GM18870 (cell line): Measurements from ENCODE around the gene GNL2.
"Not testable (repeated sequence)": the region's sequence is repeated elsewhere in the genome, so short reads cannot be mapped to it uniquely, and the experiment has no call there.

Experiments
- ATAC-seq: cut with Tn5 transposase; IDR thresholded peaks from one replicate; pipeline ENCODE4 v1.9.1; 2021; ENCODE audit warnings: moderate library complexity; ENCODE audit not compliant: unreplicated experiment

Gene GNL2

GRCh38 chr1:37560401-37561132, 35.2 kb downstream of the GNL2 start:
- ATAC-seq: no peak

DNA sequence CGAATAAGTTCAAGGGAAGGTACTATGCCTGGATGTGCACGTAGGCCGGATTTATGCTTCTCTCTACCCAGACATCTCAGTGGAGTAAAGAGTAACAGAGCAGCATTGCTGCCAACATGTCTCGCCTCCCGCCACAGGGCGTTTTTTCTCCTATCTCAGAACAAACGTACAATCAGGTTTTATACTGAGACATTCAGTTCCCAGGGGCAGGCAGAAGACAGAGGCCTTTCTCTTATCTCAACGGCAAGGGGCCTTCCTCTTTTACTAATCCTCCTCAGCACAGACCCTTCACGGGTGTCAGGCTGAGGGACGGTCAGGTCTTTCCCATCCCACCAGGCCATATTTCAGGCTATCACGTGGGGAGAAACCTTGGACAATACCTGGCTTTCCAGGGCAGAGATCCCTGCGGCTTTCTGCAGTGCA, 35.8 kb downstream of the GNL2 start:
- not testable (repeated sequence) for ATAC-seq

DNA sequence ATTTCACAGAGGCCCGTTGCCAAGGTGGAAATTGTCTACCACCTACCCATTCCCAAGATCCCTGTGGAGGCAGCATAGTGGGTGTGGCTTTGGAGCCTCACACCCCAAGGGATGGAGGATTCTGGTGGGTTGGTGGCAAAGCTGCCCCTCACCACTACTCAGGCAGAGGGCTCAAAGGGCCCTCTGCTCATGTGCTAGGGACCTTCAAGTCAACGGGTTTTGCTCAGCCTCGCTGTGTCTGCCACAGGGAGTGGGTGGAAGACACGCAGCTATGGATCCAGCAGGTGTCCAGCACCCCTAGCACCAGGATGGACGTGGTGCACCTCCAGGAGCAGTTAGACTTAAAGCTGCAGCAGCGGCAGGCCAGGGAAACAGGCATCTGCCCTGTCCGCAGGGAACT, 36.7 kb downstream of the GNL2 start:
- ATAC-seq: no peak

- no peak for ATAC-seq
Observed at GRCh38 chr1:37558411-37558810, 37.3 kb downstream of the GNL2 start.

DNA sequence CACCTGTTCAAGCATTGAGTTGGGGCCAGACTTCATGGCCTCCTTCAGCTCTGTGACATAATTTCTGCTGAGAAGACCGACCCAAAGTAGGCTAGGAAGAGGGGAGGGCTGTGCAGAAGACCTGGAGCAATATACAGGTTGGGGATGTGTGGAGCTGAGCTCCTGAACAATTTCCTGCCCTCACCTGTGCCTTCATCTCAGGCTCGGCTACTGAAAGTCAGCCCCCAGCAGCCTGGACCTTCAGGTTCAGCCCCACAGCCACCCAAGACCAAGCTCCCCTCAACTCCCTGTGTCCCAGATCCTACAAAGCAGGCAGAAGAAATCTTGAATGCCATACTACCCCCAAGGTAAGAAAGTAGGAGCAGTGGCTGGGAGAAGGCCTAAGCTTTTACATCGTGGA, 38.3 kb downstream of the GNL2 start:
- no peak for ATAC-seq

DNA sequence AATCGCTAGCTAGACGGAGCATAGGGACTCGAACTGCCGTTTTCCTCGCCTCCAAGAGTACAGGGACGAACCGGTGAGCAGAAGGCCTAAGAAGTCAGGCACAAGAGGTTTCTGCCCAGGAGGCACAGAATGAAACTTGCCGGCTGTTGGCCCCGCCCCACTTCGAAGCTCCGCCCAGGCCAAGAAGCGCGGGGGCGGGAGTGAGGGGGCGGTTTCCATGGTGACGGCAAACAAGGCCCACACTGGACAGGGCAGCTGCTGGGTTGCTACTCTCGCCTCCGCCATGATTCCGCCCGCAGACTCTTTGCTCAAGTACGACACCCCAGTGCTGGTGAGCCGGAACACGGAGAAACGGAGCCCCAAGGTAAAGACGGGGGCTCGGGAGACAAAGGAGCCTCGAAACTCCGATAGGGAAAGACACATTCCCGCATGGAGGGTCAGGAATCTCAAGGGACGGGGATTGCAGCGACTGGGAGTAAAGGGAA, 39.0 kb downstream of the GNL2 start, which contains the start of gene DNALI1:
Gene DNALI1 (plus strand): TSS at position 229 of the 485 bp plus-strand sequence. CDS start 55 bp downstream, at position 284.
- no peak for ATAC-seq

DNA sequence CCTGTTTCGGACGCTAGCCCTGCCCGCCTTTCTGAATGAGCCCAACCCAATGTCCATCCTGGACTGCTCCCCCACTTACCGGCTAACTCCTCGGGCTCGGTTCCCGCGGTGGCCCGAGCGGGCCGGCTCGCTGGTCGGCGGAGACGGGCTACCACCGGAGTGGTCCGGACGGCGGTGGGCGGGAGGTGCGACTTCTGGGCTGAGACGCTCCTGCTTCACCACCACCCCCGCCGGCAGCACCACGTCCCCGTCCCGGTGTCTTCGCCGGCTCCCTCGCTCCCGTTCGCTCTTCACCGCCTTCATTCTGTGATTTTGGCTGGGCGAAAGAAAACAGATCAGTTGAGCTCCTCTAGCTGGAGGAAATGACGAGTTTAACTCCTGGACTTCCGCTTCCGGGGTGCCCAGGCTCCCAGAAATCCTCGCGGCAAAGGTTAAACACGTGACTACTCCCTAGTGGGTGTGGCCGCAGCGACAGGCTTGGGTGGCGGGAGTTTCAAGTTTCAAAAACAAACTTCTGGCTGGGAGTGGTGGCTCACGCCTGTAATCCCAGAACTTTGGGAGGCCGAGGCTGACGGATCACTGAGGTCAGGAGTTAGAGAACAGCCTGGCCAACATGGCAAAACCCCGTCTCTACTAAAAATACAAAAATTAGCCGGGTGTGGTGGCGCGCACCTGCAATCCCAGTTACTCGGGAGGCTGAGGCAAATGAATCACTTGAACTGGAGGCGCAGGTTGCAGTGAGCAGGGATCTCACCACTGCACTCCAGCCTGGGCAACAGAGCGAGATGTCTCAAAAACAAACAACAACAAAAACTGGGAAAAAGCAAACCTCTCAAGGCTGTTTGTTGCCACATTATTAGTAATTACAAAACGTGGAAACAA, 41.6 kb downstream of the GNL2 start, which contains the start of gene SNIP1:
Gene SNIP1 (minus strand): TSS at position 367 of the 882 bp plus-strand sequence. CDS start 64 bp downstream, at position 303.
- peak; percentile 79 for ATAC-seq

GRCh38 chr1:37553598-37553926, 42.2 kb downstream of the GNL2 start:
- ATAC-seq: no peak

DNA sequence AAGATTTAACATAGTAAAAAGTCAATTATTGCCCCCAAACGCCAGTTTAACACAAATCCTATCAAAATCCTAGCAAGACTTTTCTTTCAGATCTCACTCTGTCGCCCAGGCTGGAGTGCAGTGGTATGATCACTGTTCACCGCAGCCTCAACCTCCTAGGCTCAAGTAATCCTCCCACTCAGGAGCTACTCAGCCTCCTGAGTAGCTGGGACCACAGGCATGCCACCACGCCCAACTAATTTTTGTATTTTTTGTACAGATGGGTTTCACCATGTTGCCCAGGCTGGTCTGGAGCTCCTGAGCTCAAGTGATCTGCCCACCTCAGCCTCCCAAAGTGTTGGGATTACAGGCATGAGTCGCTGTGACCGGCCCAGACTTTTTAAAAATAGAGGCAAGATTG, 46.4 kb downstream of the GNL2 start:
- ATAC-seq: no peak

- no peak for ATAC-seq
Observed at GRCh38 chr1:37545019-37545418, 50.7 kb downstream of the GNL2 start.

DNA sequence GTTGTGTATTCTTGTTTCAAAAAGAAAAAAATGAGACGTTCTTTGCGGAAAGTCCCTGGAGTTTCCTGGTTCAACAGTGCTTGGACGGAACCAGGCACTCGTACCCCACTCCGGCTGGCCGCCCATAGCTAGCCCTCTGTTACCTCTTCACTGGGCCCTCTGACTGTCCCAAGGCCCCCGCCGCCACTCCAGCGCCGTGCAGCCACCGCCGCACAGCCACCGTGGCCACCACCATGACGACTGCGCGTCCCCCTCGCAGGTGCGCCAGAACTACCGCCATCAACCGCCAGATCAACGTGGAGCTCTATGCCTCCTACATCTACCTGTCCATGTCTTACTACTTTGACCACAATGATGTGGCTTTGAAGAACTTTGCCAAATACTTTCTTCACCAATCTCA, 51.2 kb downstream of the GNL2 start:
- no peak for ATAC-seq

DNA sequence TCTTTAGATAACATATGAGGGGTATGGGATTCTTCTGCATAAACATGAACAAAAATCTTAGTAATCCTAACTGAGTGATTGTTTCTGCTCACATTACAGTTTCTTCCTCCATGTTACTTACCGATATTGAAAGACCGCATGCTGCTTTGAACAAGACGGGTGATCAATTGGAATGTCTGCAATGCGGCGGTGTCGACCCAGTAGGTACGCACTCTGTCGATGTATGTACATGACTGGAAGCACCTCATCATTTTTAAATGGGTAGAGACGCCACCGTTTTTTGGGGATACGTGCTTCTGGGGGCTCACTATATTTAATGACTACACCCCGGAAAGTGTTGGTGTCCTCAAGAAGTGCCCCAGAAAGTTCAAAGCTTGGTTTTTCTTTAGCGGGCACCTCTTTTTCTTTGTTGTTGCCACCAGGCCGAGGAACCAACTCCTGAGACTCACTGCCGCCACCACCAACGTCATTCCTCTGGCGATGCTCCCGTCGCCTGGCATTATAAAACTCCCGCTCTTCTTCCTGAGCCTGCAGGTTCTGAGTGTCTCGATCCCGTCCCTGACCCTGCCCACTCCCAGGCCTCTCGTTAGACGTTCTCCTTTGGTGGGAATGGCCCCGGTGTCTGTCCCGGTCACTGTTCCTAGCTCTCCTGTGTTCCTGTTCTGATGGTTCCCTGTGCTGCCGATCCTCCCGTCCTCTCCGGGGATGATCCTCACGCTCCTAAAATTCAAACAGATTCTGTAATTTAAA, 55.5 kb downstream of the GNL2 start:
- ATAC-seq: no peak

- not testable (repeated sequence) for ATAC-seq
Observed at GRCh38 chr1:37539154-37539553, 56.6 kb downstream of the GNL2 start.

DNA sequence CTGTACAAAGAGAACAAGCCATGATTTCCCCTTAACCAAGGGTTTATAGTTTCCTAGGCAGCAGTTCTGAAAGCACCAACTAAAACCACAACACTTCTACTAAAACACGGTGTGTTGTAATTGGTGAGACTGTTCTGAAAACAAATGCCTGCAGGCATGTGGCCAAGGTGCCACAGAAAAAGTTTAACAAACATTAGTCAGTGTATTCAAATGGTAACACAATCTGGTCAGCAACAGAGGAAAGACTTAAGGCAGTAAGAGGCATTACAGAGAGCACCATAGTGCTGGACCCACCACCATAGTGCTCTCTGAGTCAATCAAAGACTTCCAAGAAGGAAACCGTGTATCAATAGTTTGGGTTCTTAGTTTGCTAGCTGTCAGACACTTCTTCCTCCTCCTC, 58.4 kb downstream of the GNL2 start:
- ATAC-seq: no peak

- ATAC-seq: no peak
Observed at GRCh38 chr1:37533317-37534093, 62.2 kb downstream of the GNL2 start.

GRCh38 chr1:37532418-37533156, 63.1 kb downstream of the GNL2 start:
- ATAC-seq: not testable (repeated sequence)

- ATAC-seq: not testable (repeated sequence)
Observed at GRCh38 chr1:37529888-37530287, 65.8 kb downstream of the GNL2 start.

DNA sequence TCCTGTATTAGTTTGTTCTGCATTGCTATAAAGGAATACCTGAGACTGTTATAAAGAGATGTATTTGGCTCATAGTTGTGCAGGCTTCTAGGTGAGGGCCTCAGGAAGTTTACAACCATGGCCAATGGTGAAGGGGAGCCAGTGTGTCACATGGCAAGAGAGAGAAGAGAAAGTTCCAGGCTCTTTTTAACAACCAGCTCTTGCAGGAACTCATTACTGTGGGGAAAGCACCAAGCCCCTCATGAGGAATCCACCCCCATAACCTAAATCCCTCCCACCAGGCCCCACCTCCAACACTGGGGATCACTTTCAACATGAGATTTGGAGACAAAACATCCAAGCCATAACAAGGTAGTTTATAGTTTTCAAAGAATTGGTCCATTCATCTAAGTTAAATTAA, 76.1 kb downstream of the GNL2 start:
- no peak for ATAC-seq

DNA sequence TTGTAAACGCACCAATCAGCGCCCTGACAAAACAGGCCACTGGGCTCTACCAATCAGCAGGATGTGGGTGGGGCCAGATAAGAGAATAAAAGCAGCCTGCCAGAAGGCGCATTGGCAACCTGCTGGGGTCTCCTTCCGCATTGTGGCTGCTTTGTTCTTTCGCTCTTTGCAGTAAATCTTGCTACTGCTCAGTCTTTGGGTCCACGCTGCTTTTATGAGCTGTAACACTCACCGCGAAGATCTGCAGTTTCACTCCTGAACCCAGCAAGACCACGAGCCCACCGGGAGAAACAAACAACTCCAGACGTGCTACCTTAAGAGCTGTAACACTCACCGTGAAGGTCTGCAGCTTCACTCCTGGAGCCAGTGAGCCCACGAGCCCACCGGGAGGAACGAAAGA, 76.8 kb downstream of the GNL2 start:
- not testable (repeated sequence) for ATAC-seq

GRCh38 chr1:37518241-37518640, 77.5 kb downstream of the GNL2 start:
- not testable (repeated sequence) for ATAC-seq
